Measurements from ENCODE around the gene JADE2. TPM values are rescaled to one million over a fixed set of nuclear protein-coding genes. Genes with fewer than 3 reads are reported as not detected.

The JADE2 gene
- total RNA-seq = 20.3 and 21.6 TPM in 2 replicates

DNA sequence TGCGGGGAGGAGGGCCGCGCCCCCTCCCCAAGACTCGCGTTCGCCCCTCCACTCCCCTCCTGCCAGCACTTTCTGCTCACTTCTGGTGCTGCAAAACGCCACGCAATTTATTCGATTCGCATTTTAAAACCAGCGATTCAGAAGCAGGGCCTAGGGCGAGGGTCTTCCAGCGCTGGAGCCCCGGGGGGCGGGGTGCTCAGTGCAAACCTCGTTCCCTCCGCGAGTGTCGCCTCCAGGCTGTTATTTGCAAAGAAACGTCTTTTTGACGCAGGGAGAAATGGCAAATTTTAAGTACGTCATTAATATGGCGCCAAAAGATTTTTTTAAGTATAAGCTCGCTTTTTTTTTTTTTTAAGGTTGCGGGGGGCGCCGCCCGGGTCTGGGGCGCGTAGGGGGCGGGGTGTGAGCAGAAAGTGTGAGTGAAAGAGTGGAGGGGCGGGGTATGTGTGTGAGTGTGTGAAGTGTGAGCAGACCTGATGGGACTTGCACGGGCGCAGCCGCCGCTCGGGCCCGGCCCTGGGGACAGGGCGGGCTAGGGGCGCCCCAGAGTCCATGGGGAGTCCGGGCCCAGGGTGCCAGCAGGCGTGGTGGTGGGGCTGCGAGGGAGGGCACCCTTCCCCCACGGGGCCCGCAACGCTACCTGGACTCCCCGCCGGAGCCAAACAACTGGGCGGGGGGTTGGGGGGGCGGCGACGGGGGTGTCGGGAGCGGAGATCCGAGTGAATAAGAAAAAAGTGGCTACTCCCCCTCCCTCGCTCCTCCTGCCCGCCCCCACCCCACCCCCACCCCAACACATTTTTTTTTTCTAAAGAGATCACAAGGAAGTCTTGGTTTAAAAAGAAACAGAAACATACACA, at the start of gene JADE2:
Gene JADE2 (plus strand): TSS at position 845 of the 857 bp plus-strand sequence. CDS start 10,188 bp downstream, outside the sequence.
- no peak for DNase-seq (ENCODE audit: low read depth)
- H3K4me3 ChIP-seq (ENCODE audit: low read depth, low read length) = peak within 1 kb of the TSS; percentile 82
- TF ChIP-seq CTCF (conservative IDR thresholded peaks at IDR 0.05; ENCODE audit: low read depth, low read length) = no peak

- DNase-seq (ENCODE audit: low read depth) = peak; percentile 40
Observed at GRCh38 chr5:134477462-134478245, 47.8 kb upstream of the JADE2 start.

GRCh38 chr5:134479839-134480238, 45.6 kb upstream of the JADE2 start:
- no peak overlapping the region for H3K4me3 ChIP-seq (ENCODE audit: low read depth, low read length)
- no peak for TF ChIP-seq CTCF (conservative IDR thresholded peaks at IDR 0.05; ENCODE audit: low read depth, low read length)
- DNase-seq (ENCODE audit: low read depth) = no peak

More at GRCh38 chr5:134477462-134478245, 47.8 kb upstream of the JADE2 start:
- no peak overlapping the region for H3K4me3 ChIP-seq (ENCODE audit: low read depth, low read length)
- TF ChIP-seq CTCF (conservative IDR thresholded peaks at IDR 0.05; ENCODE audit: low read depth, low read length) = no peak

DNA sequence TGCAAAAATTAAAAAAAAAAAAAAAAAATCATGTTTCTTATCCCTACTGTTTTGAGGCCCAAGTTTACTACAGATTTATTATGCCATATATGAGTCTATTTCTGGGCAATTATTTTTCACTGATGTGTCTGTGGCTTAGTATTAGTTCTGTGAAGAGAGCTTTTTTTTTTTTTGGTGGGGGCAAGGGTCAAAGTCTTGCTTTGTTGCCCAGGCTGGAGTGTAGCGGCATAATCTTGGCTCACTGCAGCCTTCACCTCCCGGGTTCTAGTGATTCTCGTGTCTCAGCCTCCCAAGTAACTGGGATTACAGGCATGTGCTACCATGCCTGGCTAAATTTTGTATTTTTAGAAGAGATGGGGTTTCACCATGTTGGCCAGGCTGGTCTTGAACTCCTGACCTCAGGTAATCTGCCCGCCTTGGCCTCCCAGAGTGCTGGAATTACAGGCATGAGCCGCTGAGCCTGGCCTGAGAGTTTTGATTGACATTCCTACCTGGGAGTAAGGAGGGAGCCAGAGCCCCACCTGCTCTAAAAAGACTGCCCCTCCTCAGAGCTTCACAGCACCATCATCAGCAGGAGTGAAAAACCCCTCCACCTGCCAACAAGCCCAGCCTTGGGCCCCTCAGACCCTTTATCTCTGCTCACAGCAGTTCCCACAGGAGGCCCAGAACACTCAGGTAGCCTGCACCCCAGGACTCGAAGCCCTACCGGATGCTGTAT, 36.1 kb upstream of the JADE2 start:
- DNase-seq (ENCODE audit: low read depth) = no peak
- no peak overlapping the region for H3K4me3 ChIP-seq (ENCODE audit: low read depth, low read length)
- TF ChIP-seq CTCF (conservative IDR thresholded peaks at IDR 0.05; ENCODE audit: low read depth, low read length) = no peak

- no peak for DNase-seq (ENCODE audit: low read depth)
- no peak for TF ChIP-seq CTCF (conservative IDR thresholded peaks at IDR 0.05; ENCODE audit: low read depth, low read length)
- no peak overlapping the region for H3K4me3 ChIP-seq (ENCODE audit: low read depth, low read length)
Observed at GRCh38 chr5:134490255-134490924, 35.1 kb upstream of the JADE2 start.

GRCh38 chr5:134490925-134491271, 34.6 kb upstream of the JADE2 start:
- H3K4me3 ChIP-seq (ENCODE audit: low read depth, low read length) = no peak overlapping the region
- no peak for TF ChIP-seq CTCF (conservative IDR thresholded peaks at IDR 0.05; ENCODE audit: low read depth, low read length)
- no peak for DNase-seq (ENCODE audit: low read depth)
